LNCaP clone FGC (cell line): Measurements from ENCODE around the gene BAG5.

Experiments used
- DNase-seq: peaks from one replicate; pipeline ENCODE4 v3.0.0-alpha.2; 2011; ENCODE audit warnings: low read depth
- H3K4me3 ChIP-seq: 2 replicates; pipeline ENCODE4 v1.5.1; 2011; ENCODE audit warnings: mild to moderate bottlenecking, low read depth, low read length, control low read depth
- CTCF ChIP-seq: IDR thresholded peaks from 2 replicates; pipeline ENCODE4 v1.5.1; 2012; ENCODE audit warnings: mild to moderate bottlenecking; ENCODE audit not compliant: control insufficient read depth, insufficient read depth; ENCODE audit errors: extremely low read depth

BAG5 gene

GRCh38 chr14:103533137-103533998 is 29.1 kb downstream of the BAG5 start:
- DNase-seq: no peak
- no peak overlapping the region for H3K4me3 ChIP-seq
- TF ChIP-seq CTCF: no peak

GRCh38 chr14:103532216-103533136 is 30.0 kb downstream of the BAG5 start:
- TF ChIP-seq CTCF: no peak
- no peak for DNase-seq
- no peak overlapping the region for H3K4me3 ChIP-seq

GRCh38 chr14:103531421-103532215 is 30.8 kb downstream of the BAG5 start:
- no peak overlapping the region for H3K4me3 ChIP-seq
- no peak for TF ChIP-seq CTCF
- no peak for DNase-seq

- H3K4me3 ChIP-seq: no peak overlapping the region
- TF ChIP-seq CTCF: no peak
- no peak for DNase-seq
These were observed 31.6 kb downstream of the BAG5 start for GRCh38 chr14:103530831-103531230.

GRCh38 chr14:103530390-103530789 is 32.1 kb downstream of the BAG5 start:
- no peak for DNase-seq
- peak overlapping the region; percentile 100 for H3K4me3 ChIP-seq
- TF ChIP-seq CTCF: no peak
